Skeletal muscle satellite cell (primary cell): ENCODE data around the gene ZNF22.
"Not testable (repeated sequence)": the region's sequence is repeated elsewhere in the genome, so short reads cannot be mapped to it uniquely, and the experiment has no call there.

Experiments
- H3K27me3 ChIP-seq: 2 replicates; pipeline ENCODE4 v1.7.0; 2013; ENCODE audit warnings: low read length; ENCODE audit not compliant: control insufficient read depth, insufficient read depth
- H3K36me3 ChIP-seq: 2 replicates; pipeline ENCODE4 v1.7.0; 2013; ENCODE audit warnings: mild to moderate bottlenecking, control low read depth, low read length; ENCODE audit not compliant: insufficient read depth
- H3K4me1 ChIP-seq: 2 replicates; pipeline ENCODE4 v1.7.0; 2013; ENCODE audit warnings: low read length; ENCODE audit not compliant: control insufficient read depth, insufficient read depth
- H3K4me2 ChIP-seq: 2 replicates; pipeline ENCODE4 v1.7.0; 2013; ENCODE audit warnings: mild to moderate bottlenecking, low read length
- H3K4me3 ChIP-seq: 2 replicates; pipeline ENCODE4 v1.7.0; 2013; ENCODE audit warnings: low read length
- H3K9ac ChIP-seq: 2 replicates; pipeline ENCODE4 v1.7.0; 2013; ENCODE audit warnings: mild to moderate bottlenecking, low read depth, low read length, moderate library complexity
- H3K9me3 ChIP-seq: replicated peaks from 2 replicates; pipeline ENCODE4 v1.7.0; 2013; ENCODE audit warnings: mild to moderate bottlenecking, control low read depth, low read length

Gene ZNF22

GRCh38 chr10:45006276-45007030 lies 5.7 kb downstream of the ZNF22 start:
- peaks cover 11% of the 10 kb centered on the region for H3K36me3 ChIP-seq

DNA sequence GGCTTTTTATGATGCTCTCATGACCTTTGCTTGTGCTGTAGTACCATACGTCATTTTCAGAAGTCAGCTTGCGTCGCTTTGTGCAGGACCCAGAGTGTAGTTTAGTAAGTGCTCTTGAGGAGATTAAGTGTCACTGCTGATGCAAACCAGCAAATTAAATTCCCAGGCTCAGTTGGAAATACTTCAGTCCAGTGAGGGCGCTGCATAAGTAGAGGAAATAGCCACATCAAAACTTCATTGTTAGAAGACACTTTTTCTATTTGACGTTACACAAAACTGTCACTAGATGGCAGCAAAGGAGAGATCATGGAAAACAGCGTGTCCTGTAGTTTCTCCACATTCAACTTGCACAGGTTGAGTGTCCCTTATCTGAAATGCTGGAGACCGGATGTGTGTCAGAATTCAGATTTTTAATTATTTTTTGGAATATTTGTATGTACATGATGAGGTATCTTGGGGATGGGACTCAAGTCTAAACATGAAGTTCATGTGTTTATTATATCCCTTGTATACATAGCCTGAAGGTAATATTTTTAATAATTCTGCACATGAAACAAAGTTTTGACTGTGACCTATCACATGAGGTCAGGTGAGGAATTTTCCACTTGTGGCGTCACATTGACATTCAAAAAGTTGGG lies 7.9 kb downstream of the ZNF22 start:
- no peak overlapping the region for H3K9ac ChIP-seq
- H3K9me3 ChIP-seq, result no peaks in the 10 kb centered on the region
- H3K4me1 ChIP-seq, result no peaks in the 10 kb centered on the region
- no peaks in the 10 kb centered on the region for H3K27me3 ChIP-seq
- H3K36me3 ChIP-seq, result peaks cover 8% of the 10 kb centered on the region
- H3K4me2 ChIP-seq, result peak overlapping the region; percentile 36
- H3K4me3 ChIP-seq, result no peak overlapping the region

More at GRCh38 chr10:45006276-45007030, 5.7 kb downstream of the ZNF22 start:
- H3K27me3 ChIP-seq, result no peaks in the 10 kb centered on the region
- H3K4me1 ChIP-seq, result peaks cover 10% of the 10 kb centered on the region
- no peak overlapping the region for H3K4me2 ChIP-seq
- no peak overlapping the region for H3K4me3 ChIP-seq
- no peaks in the 10 kb centered on the region for H3K9me3 ChIP-seq
- no peak overlapping the region for H3K9ac ChIP-seq

DNA sequence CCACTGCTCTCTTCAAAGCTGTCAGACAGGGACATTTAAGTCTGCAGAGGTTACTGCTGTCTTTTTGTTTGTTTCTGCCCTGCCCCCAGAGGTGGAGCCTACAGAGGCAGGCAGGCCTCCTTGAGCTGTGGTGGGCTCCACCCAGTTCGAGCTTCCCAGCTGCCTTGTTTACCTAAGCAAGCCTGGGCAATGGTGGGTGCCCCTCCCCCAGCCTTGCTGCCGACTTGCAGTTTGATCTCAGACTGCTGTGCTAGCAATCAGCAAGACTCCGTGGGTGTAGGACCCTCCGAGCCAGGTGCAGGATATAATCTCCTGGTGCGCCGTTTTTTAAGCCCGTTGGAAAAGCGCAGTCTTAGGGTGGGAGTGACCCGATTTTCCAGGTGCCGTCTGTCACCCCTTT lies 13.8 kb downstream of the ZNF22 start:
- not testable (repeated sequence) for H3K9me3 ChIP-seq, H3K9ac ChIP-seq, H3K4me1 ChIP-seq, H3K27me3 ChIP-seq, H3K36me3 ChIP-seq, H3K4me3 ChIP-seq, H3K4me2 ChIP-seq

DNA sequence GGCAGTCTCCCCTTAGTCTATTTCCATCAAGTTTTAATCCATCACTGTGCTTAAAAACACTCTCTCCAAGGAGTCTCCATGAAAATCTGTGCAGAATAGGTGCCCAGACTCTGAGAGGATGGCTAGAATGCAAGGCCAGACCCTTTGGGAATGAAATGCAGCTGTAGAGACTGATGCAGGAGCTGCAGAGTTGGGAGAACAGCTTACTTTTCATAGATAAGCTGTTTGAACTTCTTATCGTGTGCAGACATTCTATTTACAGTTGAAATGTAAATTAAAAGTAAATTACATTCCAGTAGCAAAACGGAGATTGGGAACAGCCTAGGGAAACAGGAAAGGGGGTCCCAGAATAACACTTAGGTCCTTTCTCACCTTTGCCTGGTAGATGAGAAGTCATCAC lies 14.9 kb downstream of the ZNF22 start:
- H3K9me3 ChIP-seq, result no peaks in the 10 kb centered on the region
- H3K4me1 ChIP-seq, result no peaks in the 10 kb centered on the region
- H3K36me3 ChIP-seq, result no peaks in the 10 kb centered on the region
- H3K4me3 ChIP-seq, result no peak overlapping the region
- no peaks in the 10 kb centered on the region for H3K27me3 ChIP-seq
- no peak overlapping the region for H3K9ac ChIP-seq
- no peak overlapping the region for H3K4me2 ChIP-seq

DNA sequence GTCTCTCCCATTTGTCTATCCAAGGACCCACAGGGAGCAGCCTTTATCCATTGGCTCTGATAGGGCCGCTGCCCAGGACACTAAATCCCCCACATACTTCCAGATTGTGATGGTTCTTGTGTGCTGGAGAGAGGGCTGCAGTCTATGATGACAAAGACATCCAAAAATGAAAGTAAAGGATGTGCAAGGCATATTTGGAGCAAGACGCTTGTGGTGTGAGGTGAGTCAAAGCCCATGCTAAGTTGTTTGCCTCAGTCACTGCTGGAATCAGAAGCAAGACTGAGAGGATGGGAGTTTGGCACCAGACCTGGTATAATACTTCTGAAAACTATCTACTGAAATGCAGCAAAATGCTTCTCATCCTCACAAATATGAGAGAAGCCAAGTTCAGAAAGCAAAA lies 22.7 kb downstream of the ZNF22 start:
- Histone ChIP-seq H3K4me1 (no peaks in the 10 kb centered on the region), H3K27me3 (no peaks in the 10 kb centered on the region), H3K4me3 (no peak overlapping the region), H3K4me2 (no peak overlapping the region), H3K9me3 (no peaks in the 10 kb centered on the region), H3K9ac (no peak overlapping the region), H3K36me3 (no peaks in the 10 kb centered on the region)

GRCh38 chr10:45034301-45034700 lies 33.6 kb downstream of the ZNF22 start:
- Histone ChIP-seq H3K4me3 (no peak overlapping the region), H3K9me3 (no peaks in the 10 kb centered on the region), H3K36me3 (no peaks in the 10 kb centered on the region), H3K4me2 (no peak overlapping the region), H3K9ac (no peak overlapping the region), H3K27me3 (peaks cover 2% of the 10 kb centered on the region), H3K4me1 (no peaks in the 10 kb centered on the region)

GRCh38 chr10:45035673-45036072 lies 35.0 kb downstream of the ZNF22 start:
- Histone ChIP-seq H3K27me3 (peaks cover 2% of the 10 kb centered on the region), H3K4me3 (no peak overlapping the region), H3K9ac (no peak overlapping the region)

DNA sequence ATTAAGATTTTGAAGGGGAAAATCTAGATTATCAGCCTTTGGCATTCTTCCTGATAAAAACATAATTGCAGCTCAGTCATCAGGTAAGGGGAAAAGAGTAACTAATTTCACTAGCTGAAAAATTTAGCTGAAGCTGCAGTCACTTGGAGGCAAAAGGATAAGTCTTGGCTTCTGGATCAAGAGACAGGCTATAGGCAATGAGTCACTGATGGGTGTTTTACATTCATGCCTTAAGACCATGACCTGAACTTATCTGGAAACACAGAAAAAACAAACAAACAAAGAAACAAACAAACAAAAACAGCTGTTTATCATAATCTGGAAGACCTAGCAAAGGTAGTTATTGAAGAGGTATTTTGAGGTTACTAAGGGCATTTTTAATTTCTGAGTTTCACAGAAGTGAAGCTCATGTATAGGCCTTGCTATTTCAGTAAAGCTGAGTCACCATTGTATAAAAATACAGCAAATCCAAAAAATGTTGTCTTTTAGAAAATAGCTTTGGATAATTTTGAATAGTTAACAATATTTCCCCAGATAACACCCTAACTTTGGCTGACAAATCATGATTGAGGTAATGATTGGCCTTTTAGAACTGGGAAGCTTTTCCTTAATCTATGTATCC lies 40.3 kb downstream of the ZNF22 start:
- H3K9me3 ChIP-seq, result no peaks in the 10 kb centered on the region
- no peak overlapping the region for H3K4me2 ChIP-seq
- H3K4me1 ChIP-seq, result no peaks in the 10 kb centered on the region
- no peak overlapping the region for H3K9ac ChIP-seq
- H3K27me3 ChIP-seq, result no peaks in the 10 kb centered on the region
- no peak overlapping the region for H3K4me3 ChIP-seq
- no peaks in the 10 kb centered on the region for H3K36me3 ChIP-seq

More at GRCh38 chr10:45035673-45036072, 35.0 kb downstream of the ZNF22 start:
- no peaks in the 10 kb centered on the region for H3K36me3 ChIP-seq
- H3K9me3 ChIP-seq, result no peaks in the 10 kb centered on the region
- no peak overlapping the region for H3K4me2 ChIP-seq
- H3K4me1 ChIP-seq, result no peaks in the 10 kb centered on the region

- Histone ChIP-seq H3K9ac (no peak overlapping the region), H3K36me3 (no peaks in the 10 kb centered on the region), H3K9me3 (no peaks in the 10 kb centered on the region), H3K4me2 (no peak overlapping the region), H3K27me3 (no peaks in the 10 kb centered on the region), H3K4me1 (no peaks in the 10 kb centered on the region), H3K4me3 (no peak overlapping the region)
These were observed 43.6 kb downstream of the ZNF22 start for GRCh38 chr10:45044290-45044689.

DNA sequence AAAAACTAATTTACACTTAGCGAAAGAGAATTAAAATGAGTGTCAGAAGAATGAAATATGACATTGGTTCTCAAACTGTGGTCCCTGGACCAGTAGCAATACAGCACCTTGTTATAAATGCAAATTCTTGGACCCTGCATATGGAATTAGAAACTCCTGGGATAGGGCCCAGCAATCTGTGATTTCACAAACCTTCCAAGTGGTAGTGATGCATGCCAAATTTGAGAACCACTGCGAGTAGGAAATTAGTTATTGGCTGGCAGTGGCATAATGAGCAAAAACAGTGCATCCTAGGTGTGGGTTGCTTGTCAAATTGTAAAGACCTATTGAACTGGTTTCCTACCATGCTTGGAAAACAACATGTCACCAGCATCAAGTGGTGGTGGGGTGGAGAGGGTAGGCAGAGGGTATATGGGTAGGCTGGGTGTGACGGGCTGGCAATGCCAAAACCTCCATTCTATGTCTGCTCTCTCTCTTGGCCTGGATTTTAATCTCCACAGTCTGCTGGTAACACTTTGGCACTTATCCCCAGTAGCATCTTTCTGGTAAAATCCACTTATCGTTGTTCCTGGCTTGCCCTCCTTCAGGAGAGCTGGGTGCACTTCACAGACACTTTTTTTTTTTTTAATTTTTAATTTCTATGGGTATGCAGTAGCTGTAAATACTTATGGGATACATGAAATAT lies 50.0 kb downstream of the ZNF22 start:
- Histone ChIP-seq H3K27me3 (no peaks in the 10 kb centered on the region), H3K4me2 (no peak overlapping the region)

DNA sequence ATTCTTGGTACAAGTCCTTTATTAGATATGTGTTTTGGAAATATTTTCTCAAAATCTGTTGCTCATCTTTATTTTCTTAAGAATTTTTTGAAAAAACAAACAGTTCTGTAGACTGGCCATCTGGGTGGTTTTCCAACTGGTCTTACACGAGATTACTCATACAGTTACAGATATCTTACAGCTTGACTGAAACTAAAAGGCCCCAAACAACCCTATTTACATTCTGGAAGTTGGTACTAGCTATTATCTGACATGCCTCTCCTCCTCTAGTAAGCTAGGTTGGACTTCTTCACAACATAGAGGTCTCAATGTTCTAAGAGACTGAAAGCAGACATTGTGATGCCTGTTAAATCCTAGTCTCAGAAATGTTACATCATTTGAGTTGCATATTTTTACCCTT lies 52.0 kb downstream of the ZNF22 start:
- H3K9me3 ChIP-seq, result no peaks in the 10 kb centered on the region
- H3K27me3 ChIP-seq, result no peaks in the 10 kb centered on the region
- no peaks in the 10 kb centered on the region for H3K4me1 ChIP-seq

More for the DNA sequence above, 50.0 kb downstream of the ZNF22 start:
- no peak overlapping the region for H3K4me3 ChIP-seq
- no peaks in the 10 kb centered on the region for H3K36me3 ChIP-seq
- H3K9me3 ChIP-seq, result no peaks in the 10 kb centered on the region
- H3K9ac ChIP-seq, result no peak overlapping the region
- H3K4me1 ChIP-seq, result no peaks in the 10 kb centered on the region

More for the DNA sequence above, 52.0 kb downstream of the ZNF22 start:
- Histone ChIP-seq H3K4me3 (no peak overlapping the region), H3K9ac (no peak overlapping the region), H3K4me2 (no peak overlapping the region), H3K36me3 (no peaks in the 10 kb centered on the region)
